KG1 (cell line): ENCODE measurements around the gene KRT35.
A peak's percentile ranks its signal among the peaks of the same experiment; 100 is the strongest.

Source experiments
- DNase-seq: peaks from one replicate; lab custom pipeline; 2025; lab: John Stamatoyannopoulos, UW

KRT35 gene

DNA sequence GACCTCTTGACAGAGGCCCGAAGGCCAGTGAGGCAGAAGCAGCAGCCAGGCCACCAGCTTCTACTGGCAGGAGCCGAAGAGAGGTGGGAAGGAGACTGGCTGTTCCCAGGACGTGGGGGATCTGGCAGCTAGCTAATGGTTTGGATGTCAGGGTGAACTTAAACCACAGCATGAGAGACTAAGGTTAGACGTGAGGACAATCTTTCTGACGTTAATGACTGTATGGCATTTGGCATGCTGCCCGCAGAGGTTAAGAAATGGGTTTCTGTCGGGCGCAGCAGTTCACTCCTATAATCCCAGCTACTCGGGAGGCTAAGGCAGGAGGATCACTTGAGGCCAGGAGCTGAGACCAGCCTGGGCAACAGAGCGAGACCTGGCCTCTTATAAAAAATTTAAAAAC is 30.8 kb upstream of the KRT35 start:
- no peak for DNase-seq

- no peak for DNase-seq
These were observed 30.2 kb upstream of the KRT35 start for GRCh38 chr17:41511116-41511515.

DNA sequence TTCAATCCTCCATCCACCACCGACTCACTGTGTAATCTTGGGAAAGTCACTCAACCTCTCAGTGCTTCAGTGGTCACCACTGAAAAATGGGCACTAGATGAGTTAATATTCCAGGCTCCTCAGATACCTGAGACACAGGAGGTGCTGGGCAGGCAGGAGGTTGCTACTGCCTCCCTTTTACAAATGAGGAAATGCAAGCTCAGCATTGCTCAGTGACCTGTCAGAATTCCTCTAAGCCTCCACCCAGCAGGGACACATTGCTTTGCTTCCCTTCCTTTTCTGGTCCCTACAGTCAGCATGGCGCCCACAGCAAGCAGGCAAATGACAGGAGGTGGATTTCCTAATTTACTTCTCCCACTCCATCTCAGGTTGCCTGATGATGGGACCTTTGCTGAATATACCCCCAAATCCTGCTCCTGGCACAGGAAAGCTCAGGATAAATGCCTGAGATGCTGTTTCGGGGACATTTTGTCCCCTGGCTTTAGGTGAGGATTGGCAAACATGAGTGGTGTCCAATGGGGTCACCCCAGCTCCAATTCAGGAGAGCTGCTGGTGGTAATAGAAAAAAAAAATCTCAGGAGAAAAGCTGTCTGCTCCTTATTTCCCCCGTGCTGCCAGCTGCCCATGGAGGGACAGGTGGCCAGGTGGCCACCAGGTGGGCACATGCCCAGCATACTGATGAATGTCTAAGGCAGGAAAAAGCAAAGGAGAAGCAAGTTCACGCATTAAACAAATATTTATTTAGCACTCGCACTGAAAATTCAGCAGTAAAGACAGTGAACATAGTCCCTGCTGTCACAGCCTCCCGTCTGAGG is 29.5 kb upstream of the KRT35 start:
- no peak for DNase-seq

DNA sequence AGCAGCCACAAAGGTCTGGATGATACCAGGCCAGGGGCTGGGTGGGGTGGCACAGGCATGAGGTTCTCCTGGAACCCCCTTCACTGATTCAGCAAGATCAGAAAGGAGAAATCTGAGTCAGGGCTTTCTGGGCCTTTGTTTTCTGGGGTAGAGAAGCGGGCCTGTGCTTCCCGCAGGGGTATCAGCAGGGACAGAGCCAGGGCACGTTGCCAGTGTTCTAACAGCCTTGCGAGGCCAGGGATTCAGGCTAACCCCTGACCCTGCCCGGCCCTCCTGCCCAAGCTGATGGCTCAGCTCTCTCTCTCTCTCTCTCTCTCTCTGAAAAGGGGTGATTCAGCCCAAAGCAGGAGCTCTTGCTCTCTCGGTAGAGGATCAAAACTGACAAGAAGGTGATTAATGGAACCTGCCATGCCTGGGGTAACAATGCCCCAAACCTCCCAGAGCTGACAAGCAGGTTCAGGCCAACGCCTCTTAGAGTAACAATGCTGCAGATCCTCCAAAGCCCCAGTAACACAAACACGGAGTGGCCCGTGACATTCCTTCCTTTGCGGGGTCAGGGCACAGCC is 26.4 kb upstream of the KRT35 start:
- no peak for DNase-seq

GRCh38 chr17:41505809-41506767 is 25.1 kb upstream of the KRT35 start:
- no peak for DNase-seq

DNA sequence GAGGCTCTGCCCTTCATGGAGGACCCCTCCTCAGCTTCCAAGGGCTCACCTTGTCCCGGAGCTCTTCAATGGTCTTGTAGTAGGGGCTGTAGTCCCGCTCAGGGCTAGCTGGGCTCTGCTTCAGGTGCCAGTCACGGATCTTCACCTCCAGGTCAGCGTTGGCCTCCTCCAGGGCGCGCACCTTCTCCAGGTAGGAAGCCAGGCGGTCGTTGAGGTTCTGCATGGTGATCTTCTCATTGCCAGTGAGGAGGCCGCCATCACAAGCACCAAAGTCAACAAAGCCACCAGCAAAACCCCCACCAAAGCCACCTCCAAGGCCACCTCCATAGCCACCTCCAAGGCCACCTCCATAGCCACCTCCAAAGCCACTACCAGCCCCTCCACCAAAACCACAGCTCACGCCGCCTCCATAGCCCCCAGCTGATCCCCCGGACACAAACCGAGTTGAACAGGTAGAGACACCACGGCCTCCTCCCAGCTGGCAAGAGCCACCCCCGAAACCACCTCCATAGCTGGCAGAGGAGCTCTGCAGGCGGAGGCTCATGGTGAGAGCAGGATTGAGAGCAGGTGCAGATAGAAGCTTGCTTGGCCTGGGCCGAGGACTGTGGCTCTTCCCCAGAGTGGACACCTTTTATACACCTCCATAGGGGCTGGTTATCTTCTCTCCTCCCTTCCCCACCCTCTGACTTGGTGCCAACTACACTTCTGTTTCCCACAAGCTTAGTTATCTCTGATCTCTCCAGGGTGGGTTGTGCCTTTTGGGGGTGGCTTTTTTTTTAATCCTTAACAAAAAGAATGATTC is 24.3 kb upstream of the KRT35 start, which contains the start of gene KRT13:
Gene KRT13 (minus strand): TSS at position 606 of the 802 bp plus-strand sequence. CDS start 62 bp downstream, at position 544.
- no peak for DNase-seq

DNA sequence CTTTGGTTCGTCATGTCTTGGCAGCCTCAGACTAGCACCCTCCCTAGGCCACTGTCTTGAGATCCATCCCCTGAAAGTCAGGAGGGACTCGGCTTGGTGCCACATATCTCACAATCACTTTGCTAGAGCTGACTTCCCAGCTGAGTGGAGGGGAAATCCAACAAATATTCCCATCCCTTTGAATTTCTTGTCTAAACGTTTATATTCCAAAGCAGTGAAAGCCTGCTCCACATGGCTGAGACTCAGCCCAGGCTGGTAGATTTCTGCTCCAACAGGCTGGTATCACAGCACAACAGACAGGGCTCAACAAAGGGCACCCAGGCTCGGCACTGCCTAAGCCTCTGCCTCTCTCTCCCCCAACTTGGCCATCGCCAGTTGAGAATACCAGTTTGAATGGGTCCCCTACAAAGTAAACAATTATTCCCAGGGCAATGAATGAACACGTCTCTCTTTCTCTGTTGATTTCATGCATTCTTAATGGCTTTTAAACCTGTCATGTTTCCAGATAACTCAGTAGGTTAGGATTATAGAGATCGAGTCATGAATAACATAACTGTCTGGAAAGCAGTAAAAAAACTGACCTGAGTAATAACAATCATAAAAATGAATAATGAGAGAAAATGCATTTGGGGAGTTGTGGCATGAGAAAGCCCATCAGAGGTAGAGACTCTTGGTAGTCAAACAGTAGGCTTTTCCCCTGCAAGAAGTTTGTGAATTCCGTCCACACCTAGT is 23.5 kb upstream of the KRT35 start:
- no peak for DNase-seq

GRCh38 chr17:41503202-41503601 is 22.3 kb upstream of the KRT35 start:
- DNase-seq, result no peak

DNA sequence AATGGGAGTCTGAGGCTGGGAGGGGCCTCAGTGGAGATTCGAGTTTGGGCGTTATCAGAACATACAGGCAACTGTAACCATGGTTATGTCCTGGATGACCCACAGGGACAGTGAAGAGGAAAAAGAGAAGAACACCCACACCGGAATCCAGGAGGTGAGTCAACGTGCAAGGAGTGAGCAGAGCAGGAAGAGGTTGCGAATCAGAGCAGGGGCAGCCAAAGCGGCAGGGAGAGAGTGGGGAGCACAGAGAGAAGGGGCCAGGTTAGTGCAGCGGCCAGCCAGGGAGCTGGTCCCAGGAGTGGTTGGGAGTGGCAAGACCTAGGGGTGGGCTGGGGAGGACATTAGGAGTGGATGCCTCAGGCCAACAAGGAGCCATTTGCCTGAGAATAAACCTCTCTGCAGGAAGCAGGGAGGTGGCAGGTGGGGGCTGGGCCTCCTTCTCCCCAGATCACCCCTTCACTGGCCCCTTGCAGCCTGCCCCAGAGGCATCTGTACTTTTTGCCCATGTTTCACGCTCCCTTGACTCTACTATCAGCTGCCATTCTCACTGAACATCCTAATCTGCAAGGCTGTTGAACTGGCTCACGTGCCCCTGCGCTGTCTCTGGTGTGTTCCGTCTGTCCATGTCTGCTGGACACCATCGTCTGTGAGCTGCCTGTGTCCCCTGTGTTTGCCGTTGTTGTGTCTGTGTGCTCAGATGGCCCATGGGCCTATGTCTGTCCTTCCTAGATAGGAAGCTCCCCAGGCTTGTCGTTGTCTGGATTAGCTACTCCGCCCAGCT is 19.4 kb upstream of the KRT35 start:
- no peak for DNase-seq

DNA sequence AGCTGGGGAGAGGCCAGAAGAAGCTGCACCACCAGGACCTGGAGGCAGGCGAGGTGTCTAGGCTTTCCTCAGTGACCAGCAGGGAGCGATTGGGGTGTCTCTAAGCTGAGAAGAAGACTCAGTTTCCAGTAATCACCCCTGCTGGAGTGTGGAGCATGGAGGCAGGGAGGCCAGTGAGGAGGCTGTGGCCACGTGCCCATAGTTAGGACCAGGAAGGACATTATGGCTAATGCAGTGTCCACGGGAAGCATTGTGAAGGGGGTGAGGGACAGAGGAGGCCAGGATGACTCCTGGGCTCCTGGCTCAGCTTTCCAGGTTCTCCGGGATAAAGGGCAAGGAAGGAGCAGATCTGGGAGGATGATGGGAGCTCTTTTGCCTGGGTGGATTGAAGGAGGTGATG is 18.8 kb upstream of the KRT35 start:
- DNase-seq, result no peak

- peak; percentile 15 for DNase-seq
These were observed 17.3 kb upstream of the KRT35 start for GRCh38 chr17:41498276-41498675.

GRCh38 chr17:41496803-41497484 is 16.0 kb upstream of the KRT35 start:
- DNase-seq, result no peak

DNA sequence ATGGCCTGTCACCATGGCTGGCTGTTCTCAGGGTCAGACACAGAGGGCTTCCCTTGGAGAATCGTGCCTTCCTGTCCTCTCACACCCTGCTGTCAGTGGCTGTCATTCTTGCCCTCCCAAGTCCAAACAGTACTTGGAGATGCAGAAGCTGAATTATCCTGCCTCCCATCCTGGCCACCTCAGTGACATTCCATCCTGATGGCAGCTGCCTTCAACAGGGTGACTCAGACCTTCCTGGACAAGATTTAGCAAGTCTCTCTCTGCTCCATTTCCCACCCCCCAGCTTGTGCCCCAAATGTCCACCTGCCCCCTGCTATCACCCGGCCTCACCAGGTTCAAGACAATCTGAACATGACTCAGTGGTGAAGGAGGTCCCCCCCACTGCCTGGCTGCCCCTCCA is 13.6 kb upstream of the KRT35 start:
- DNase-seq, result no peak

DNA sequence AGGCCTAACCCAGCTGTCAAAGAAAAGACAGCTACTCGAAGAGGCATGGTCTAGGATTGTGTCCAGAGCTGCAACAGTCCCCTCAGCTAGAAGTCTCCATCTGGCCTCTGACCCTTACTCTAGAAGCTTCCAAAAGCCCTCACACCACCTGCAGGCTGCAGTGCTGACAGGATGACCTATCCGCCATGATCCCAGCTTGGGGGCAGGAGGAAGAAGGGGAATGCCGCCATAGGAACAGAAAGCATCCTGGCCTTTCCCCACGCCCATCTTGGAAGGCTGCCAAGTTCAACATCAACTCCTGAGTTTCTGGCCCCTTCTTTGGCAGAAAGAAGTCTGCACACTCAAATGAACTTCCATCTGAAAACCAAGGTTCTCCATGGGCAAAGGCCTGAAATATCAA is 11.8 kb upstream of the KRT35 start:
- DNase-seq, result no peak

DNA sequence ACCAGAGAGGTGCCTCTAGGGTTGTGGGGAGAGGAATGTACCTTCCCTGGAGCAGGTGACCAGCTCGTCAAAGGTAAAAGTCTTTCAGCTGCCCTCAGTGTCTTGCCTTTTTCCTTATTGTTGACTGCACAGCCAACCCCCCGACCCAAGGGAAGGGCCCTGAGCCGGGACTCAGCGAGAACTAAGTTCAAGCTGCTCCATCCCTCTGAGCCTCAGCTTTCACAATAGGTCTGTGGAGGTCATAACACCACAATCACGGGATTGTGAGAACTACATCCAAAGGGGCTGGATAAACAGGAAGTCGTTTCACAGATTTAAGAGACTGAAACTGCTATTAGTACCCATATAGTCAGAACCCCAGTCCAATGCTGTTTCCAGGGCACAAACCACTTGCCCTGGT is 11.4 kb upstream of the KRT35 start:
- no peak for DNase-seq

GRCh38 chr17:41491476-41491875 is 10.5 kb upstream of the KRT35 start:
- DNase-seq, result no peak

- no peak for DNase-seq
These were observed 9.3 kb upstream of the KRT35 start for GRCh38 chr17:41490000-41490990.

GRCh38 chr17:41489531-41489930 is 8.6 kb upstream of the KRT35 start, which contains the start of gene KRT36:
KRT36 (minus strand) TSS chr17:41489910; CDS start chr17:41489864, 46 bp downstream.
- DNase-seq, result no peak
